ENCODE results near the gene DEPP1. TPM values are rescaled to one million over a fixed set of nuclear protein-coding genes. Genes with fewer than 3 reads are reported as not detected.

The DEPP1 gene
- total RNA-seq, 1 donor from 2014 or later, result 11.1 TPM

DNA sequence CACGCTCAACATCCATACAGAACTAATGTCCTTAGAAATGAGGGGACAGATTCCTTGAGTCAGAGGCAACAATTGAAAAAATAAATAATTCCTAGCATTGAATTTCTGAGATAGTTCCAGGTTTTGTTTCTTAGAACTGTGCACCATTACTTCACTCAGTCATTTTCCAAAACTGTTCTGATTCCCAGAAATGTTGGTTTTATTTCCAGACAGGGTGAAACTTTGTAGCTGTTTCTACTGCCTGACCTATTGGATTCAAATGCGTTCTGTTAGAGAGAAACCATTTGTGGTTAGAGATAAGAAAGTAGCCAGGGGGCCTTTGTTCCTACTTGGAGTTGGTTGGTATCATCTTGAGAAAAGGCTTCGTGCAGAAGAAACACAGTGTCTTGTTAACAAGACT is 8.1 kb upstream of the DEPP1 start:
- TF ChIP-seq, protein P1, sequence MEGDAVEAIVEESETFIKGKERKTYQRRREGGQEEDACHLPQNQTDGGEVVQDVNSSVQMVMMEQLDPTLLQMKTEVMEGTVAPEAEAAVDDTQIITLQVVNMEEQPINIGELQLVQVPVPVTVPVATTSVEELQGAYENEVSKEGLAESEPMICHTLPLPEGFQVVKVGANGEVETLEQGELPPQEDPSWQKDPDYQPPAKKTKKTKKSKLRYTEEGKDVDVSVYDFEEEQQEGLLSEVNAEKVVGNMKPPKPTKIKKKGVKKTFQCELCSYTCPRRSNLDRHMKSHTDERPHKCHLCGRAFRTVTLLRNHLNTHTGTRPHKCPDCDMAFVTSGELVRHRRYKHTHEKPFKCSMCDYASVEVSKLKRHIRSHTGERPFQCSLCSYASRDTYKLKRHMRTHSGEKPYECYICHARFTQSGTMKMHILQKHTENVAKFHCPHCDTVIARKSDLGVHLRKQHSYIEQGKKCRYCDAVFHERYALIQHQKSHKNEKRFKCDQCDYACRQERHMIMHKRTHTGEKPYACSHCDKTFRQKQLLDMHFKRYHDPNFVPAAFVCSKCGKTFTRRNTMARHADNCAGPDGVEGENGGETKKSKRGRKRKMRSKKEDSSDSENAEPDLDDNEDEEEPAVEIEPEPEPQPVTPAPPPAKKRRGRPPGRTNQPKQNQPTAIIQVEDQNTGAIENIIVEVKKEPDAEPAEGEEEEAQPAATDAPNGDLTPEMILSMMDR (IDR thresholded peaks at IDR 0.05; ENCODE audit: unreplicated experiment), result no peak
- Mint-ChIP-seq H3K36me3 (peaks cover under 1% of the 10 kb centered on the region), H3K4me1 (peaks cover 35% of the 10 kb centered on the region), H3K27me3 (ENCODE audit: low read depth) (no peaks in the 10 kb centered on the region), H3K27ac (no peak overlapping the region), H3K4me3 (no peak overlapping the region), H3K9me3 (no peaks in the 10 kb centered on the region)
- DNase-seq (ENCODE audit: low spot score in 2 of 2, unreplicated experiment in 2 of 2), result no peak

GRCh38 chr10:44986179-44986578 is 7.6 kb upstream of the DEPP1 start:
- no peak for DNase-seq (ENCODE audit: low spot score in 2 of 2, unreplicated experiment in 2 of 2)
- no peaks in the 10 kb centered on the region for H3K36me3 Mint-ChIP-seq
- H3K27me3 Mint-ChIP-seq (ENCODE audit: low read depth), result no peaks in the 10 kb centered on the region
- H3K4me1 Mint-ChIP-seq, result peaks cover 37% of the 10 kb centered on the region
- TF ChIP-seq, protein P1 (IDR thresholded peaks at IDR 0.05; ENCODE audit: unreplicated experiment), result no peak
- H3K27ac Mint-ChIP-seq, result no peak overlapping the region
- no peak overlapping the region for H3K4me3 Mint-ChIP-seq
- H3K9me3 Mint-ChIP-seq, result no peaks in the 10 kb centered on the region

DNA sequence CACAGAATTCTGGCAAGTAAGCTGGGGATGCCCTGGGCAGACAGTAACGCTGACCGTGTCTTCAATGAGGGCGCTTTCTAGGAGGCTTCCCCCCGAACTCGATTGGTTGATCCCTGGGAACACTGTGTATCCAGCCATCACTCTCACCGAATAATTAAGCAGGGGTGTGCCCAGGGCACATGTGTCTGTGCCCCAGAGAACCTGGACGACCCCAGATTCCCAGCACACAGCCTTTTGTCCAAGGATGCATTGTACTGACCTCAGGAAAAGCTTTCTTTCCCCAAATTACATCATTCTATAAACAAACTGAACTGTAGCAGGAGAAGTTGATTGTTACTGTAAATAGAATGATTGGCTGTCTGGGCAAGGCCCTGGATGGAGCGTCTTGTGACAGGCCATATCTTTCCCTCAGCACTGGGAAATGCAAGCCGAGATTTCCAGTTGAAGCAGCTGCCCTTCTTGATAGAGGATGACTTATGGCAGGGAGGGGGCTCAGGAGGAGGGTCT is 6.6 kb upstream of the DEPP1 start:
- H3K4me3 Mint-ChIP-seq, result no peak overlapping the region
- no peak for DNase-seq (ENCODE audit: low spot score in 2 of 2, unreplicated experiment in 2 of 2)
- H3K27ac Mint-ChIP-seq, result no peak overlapping the region
- H3K36me3 Mint-ChIP-seq, result no peaks in the 10 kb centered on the region
- peaks cover 37% of the 10 kb centered on the region for H3K4me1 Mint-ChIP-seq
- H3K27me3 Mint-ChIP-seq (ENCODE audit: low read depth), result no peaks in the 10 kb centered on the region
- no peaks in the 10 kb centered on the region for H3K9me3 Mint-ChIP-seq
- TF ChIP-seq, protein P1 (IDR thresholded peaks at IDR 0.05; ENCODE audit: unreplicated experiment), result no peak

- H3K4me1 Mint-ChIP-seq, result peaks cover 39% of the 10 kb centered on the region
Measured at GRCh38 chr10:44984671-44985101, 6.1 kb upstream of the DEPP1 start.

DNA sequence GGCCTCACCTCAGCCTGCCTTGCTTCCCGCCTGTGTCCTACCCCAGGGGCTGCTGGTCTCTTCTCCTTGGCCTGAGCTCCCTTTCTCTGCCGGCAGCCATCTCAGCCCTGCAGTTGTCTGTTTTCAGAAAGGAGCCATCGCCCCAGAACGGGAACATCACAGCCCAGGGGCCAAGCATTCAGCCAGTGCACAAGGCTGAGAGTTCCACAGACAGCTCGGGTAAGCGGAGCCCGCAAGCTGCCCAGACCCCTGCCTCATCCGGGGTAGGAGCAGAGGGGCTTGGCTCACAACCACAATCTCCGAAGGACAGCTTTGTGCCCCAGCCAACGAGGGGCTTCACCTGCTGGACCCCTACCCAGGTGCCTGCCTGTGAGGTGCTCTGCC is 5.3 kb upstream of the DEPP1 start:
- Mint-ChIP-seq H3K9me3 (no peaks in the 10 kb centered on the region), H3K36me3 (no peaks in the 10 kb centered on the region), H3K27me3 (ENCODE audit: low read depth) (no peaks in the 10 kb centered on the region), H3K4me1 (peaks cover 42% of the 10 kb centered on the region), H3K27ac (no peak overlapping the region), H3K4me3 (no peak overlapping the region)
- TF ChIP-seq, protein P1 (IDR thresholded peaks at IDR 0.05; ENCODE audit: unreplicated experiment), result no peak
- no peak for DNase-seq (ENCODE audit: low spot score in 2 of 2, unreplicated experiment in 2 of 2)

More at GRCh38 chr10:44984671-44985101, 6.1 kb upstream of the DEPP1 start:
- H3K27me3 Mint-ChIP-seq (ENCODE audit: low read depth), result no peaks in the 10 kb centered on the region
- H3K36me3 Mint-ChIP-seq, result no peaks in the 10 kb centered on the region
- no peak overlapping the region for H3K27ac Mint-ChIP-seq
- H3K9me3 Mint-ChIP-seq, result no peaks in the 10 kb centered on the region
- TF ChIP-seq, protein P1 (IDR thresholded peaks at IDR 0.05; ENCODE audit: unreplicated experiment), result no peak
- no peak for DNase-seq (ENCODE audit: low spot score in 2 of 2, unreplicated experiment in 2 of 2)
- no peak overlapping the region for H3K4me3 Mint-ChIP-seq
